HL-60 (cell line): ENCODE measurements around the gene SH3BP5.

Source experiments
- CTCF ChIP-seq: IDR thresholded peaks from one replicate; pipeline ENCODE4 v1.5.1; 2011; ENCODE audit warnings: low read length, control low read depth, inconsistent platforms; ENCODE audit not compliant: insufficient read depth
- GABPA ChIP-seq: IDR thresholded peaks from 2 replicates; pipeline ENCODE4 v1.6.1; 2012; ENCODE audit warnings: low read depth
- POLR2AphosphoS5 ChIP-seq: IDR thresholded peaks from 2 replicates; pipeline ENCODE4 v1.6.1; 2012; ENCODE audit warnings: low read depth
- REST ChIP-seq: IDR thresholded peaks from 2 replicates; pipeline ENCODE4 v1.6.1; 2012; ENCODE audit warnings: low read depth; ENCODE audit not compliant: insufficient replicate concordance
- SPI1 ChIP-seq: IDR thresholded peaks from 2 replicates; pipeline ENCODE4 v1.6.1; 2012; ENCODE audit warnings: low read depth, mild to moderate bottlenecking, borderline replicate concordance

GRCh38 chr3:15279205-15279604, 53.2 kb downstream of the SH3BP5 start:
- TF ChIP-seq CTCF (no peak), POLR2AphosphoS5 (no peak), REST (no peak), GABPA (no peak), SPI1 (no peak)
